Heart right ventricle (tissue), 16 donors: ENCODE measurements around the gene SLX4IP. TPM values are rescaled to one million over a fixed set of nuclear protein-coding genes. Genes with fewer than 3 reads are reported as not detected.

Experiments
- ATAC-seq, 8 donors: fragments of 200-7000 bp; cut with Tn5 transposase; one replicate each; pipeline ENCODE4 v1.9.1; 2020; ENCODE audit warnings: mild to moderate bottlenecking in 8 of 8, moderate library complexity in 8 of 8, moderate number of reproducible peaks in 1 of 8
- DNase-seq, 2 donors: peaks; one replicate each; pipeline ENCODE4 v3.0.0-alpha.2; 2020
- H3K27ac ChIP-seq, 10 donors: fragments of 200-600 bp; sonication (generic) in 2 of 10; one replicate each; pipeline versions ENCODE4 v1.5.0 to v1.8.0; 2020 to 2022; ENCODE audit warnings: mild to moderate bottlenecking in 3 of 10
- H3K27me3 ChIP-seq, 7 donors: fragments of 200-600 bp; one replicate each; pipeline ENCODE4 v1.8.0; 2021 to 2022; ENCODE audit warnings: mild to moderate bottlenecking in 2 of 7
- H3K36me3 ChIP-seq, 9 donors: fragments of 200-600 bp; sonication (generic) in 1 of 9; one replicate each; pipeline versions ENCODE4 v1.5.0 to v1.8.0; 2020 to 2022; ENCODE audit warnings: mild to moderate bottlenecking in 2 of 9
- H3K4me1 ChIP-seq, 9 donors: fragments of 200-600 bp; sonication (generic) in 1 of 9; one replicate each; pipeline versions ENCODE4 v1.5.0 to v1.8.0; 2020 to 2022; ENCODE audit warnings: mild to moderate bottlenecking in 4 of 9
- H3K4me3 ChIP-seq, 10 donors: fragments of 200-600 bp; sonication (generic) in 2 of 10; one replicate each; pipeline versions ENCODE4 v1.5.0 to v1.8.0; 2020 to 2022; ENCODE audit warnings: mild to moderate bottlenecking in 7 of 10, moderate library complexity in 2 of 10
- H3K9me3 ChIP-seq, 11 donors: fragments of 200-600 bp in 10 of 11; sonication (generic) in 2 of 11; one replicate each; pipeline versions ENCODE4 v1.5.0 to v1.8.0; 2013 to 2022; ENCODE audit warnings: mild to moderate bottlenecking in 2 of 11, control low read depth in 1 of 11, moderate library complexity in 1 of 11
- CTCF ChIP-seq, 9 donors: fragments of 200-600 bp; sonication (generic) in 2 of 9; IDR thresholded peaks; one replicate each; pipeline versions ENCODE4 v1.5.0 to v1.8.0; 2021 to 2022; ENCODE audit warnings: antibody characterized with exemption in 9 of 9, mild to moderate bottlenecking in 5 of 9, moderate library complexity in 1 of 9
- WGBS, 2 donors: extraction: QIAGEN DNeasy Blood & Tissue Kit; methylation state at CpG; one replicate each; pipeline ENCODE4 v1.1.7; 2013; ENCODE audit warnings: inconsistent platforms in 1 of 2; 5-methylcytosine and 5-hydroxymethylcytosine counted together
- intact Hi-C, 10 donors: fragments of 100-400 bp; cut with DNase I; formaldehyde crosslinking; loops; one replicate each; pipeline versions ENCODE4 v1.11.1 to v1.14.2; 2022
- polyA plus RNA-seq, 2 donors: library from polyadenylated mRNA; stranded (reverse); fragments of 200-250 nt; gene quantifications; one replicate each; pipeline ENCODE4 v1.2.3, GENCODE V29; 2013
- total RNA-seq, 10 donors: library from RNA; stranded (reverse); fragmentation: NEBNext Ultra II Directional in 3 of 10; extraction: Animal tissue kit (Norgen Biotek cat#: 25700) in 3 of 10; gene quantifications; one replicate each; pipeline versions ENCODE4 v1.2.1 to v1.2.4, GENCODE V29; 2021 to 2023
- donor health status: Arrhythmogenic right ventricular cardiomyopathy.
- donor health status: ischemic (EF 13 %, LVEDD 7.1; RV severe dilation, severe dysfunction).
- donor health status: healthy with polysubstance abuse.
- donor health status: DM: no; HTN: yes; CAD: no.
- donor health status: DM: no; HTN: no; CAD: no.
- donor health status: ischemic (EF 25% LVEDD 6.9; RV normal size, moderate dysfunction).
- donor health status: ischemic (EF 25% LVEDD 5.7; RV mildly dilated, moderate dysfunction).
- donor health status: healthy.
- donor health status: DM: yes; HTN: yes; CAD: no.
- donor health status: Ischemic cardiomyopathy.
- donor health status: ischemic (EF 35%, LVEDD 5.7; RV mildly dilated, moderate dysfunction).
- donor health status: nonischemic (EF 11% LVEDD 7.7; RV severe dilation, severe dysfunction).
- donor health status: DM: yes; HTN: yes; CAD: no.
- donor health status: PGD.
- donor health status: ischemic (EF 29% LVEDD 5.4; RV normal size, mild dysfunction).
- donor health status: nonischemic (EF 23%, LVEDD 6.1; RV moderate dilation, normal function).

The SLX4IP gene
- total and polyA plus RNA-seq, 12 donors: 0.71 to 3.1 (median 2.6) TPM

- no peak for TF ChIP-seq CTCF (IDR thresholded peaks at IDR 0.05)
- DNase-seq (no peak), ATAC-seq (no peak)
- Histone ChIP-seq H3K27ac (no peak overlapping the region), H3K9me3 (no peaks in the 10 kb centered on the region), H3K4me1 (peaks cover 0 to 44% (median 0%) of the 10 kb centered on the region in 9 donors), H3K4me3 (no peak overlapping the region), H3K36me3 (no peaks in the 10 kb centered on the region), H3K27me3 (no peaks in the 10 kb centered on the region)
- 95 to 96% methylated on average over 2 of the region's 2 CpGs for WGBS, 2 donors
- intact Hi-C loops: no loop called here
These were observed 57.7 kb downstream of the SLX4IP start for GRCh38 chr20:10492844-10493243.

GRCh38 chr20:10495173-10495572, 60.1 kb downstream of the SLX4IP start:
- 66 to 69% methylated on average over 2 of the region's 2 CpGs for WGBS, 2 donors
- intact Hi-C loops: loop anchor here in 1 of 10 donors (2.0 kb wide), 1 partner anchor 32 kb away; no protein-coding TSS in a partner anchor
- Histone ChIP-seq H3K4me1 (peaks cover 0 to 28% (median 0%) of the 10 kb centered on the region in 9 donors), H3K36me3 (no peaks in the 10 kb centered on the region), H3K4me3 (no peak overlapping the region), H3K27me3 (no peaks in the 10 kb centered on the region), H3K27ac (no peak overlapping the region), H3K9me3 (no peaks in the 10 kb centered on the region)
- TF ChIP-seq CTCF (IDR thresholded peaks at IDR 0.05): no peak
- ATAC-seq: no peak
- no peak for DNase-seq

GRCh38 chr20:10496465-10496864, 61.4 kb downstream of the SLX4IP start:
- peaks cover 0 to 26% (median 0%) of the 10 kb centered on the region in 9 donors for H3K4me1 ChIP-seq
- DNase-seq (no peak), ATAC-seq (no peak)
- no peaks in the 10 kb centered on the region for H3K36me3 ChIP-seq
- no peaks in the 10 kb centered on the region for H3K9me3 ChIP-seq
- H3K4me3 ChIP-seq: no peak overlapping the region
- no peak for TF ChIP-seq CTCF (IDR thresholded peaks at IDR 0.05)
- no peaks in the 10 kb centered on the region for H3K27me3 ChIP-seq
- WGBS, 2 donors: 84 to 86% methylated on average over 2 of the region's 2 CpGs
- H3K27ac ChIP-seq: no peak overlapping the region
- intact Hi-C loops: no loop called here

GRCh38 chr20:10497283-10497682, 62.2 kb downstream of the SLX4IP start:
- H3K36me3 ChIP-seq: no peaks in the 10 kb centered on the region
- H3K4me3 ChIP-seq: no peak overlapping the region
- H3K9me3 ChIP-seq: no peaks in the 10 kb centered on the region
- TF ChIP-seq CTCF (IDR thresholded peaks at IDR 0.05): no peak
- H3K27ac ChIP-seq: no peak overlapping the region
- no peak for ATAC-seq
- no peaks in the 10 kb centered on the region for H3K27me3 ChIP-seq
- WGBS, 2 donors: 91 to 99% methylated on average over 2 of the region's 2 CpGs
- DNase-seq: no peak
- H3K4me1 ChIP-seq: peaks cover 0 to 26% (median 0%) of the 10 kb centered on the region in 9 donors
- intact Hi-C loops: no loop called here
